IPS DF 4.7 (cell line): ENCODE results near the gene PDE4D.
A peak's percentile ranks its signal among the peaks of the same experiment; 100 is the strongest.

Experiments
- DNase-seq: peaks from one replicate; pipeline ENCODE4 v3.0.0-alpha.2; 2013; ENCODE audit warnings: low spot score; ENCODE audit errors: extremely low read depth

PDE4D gene

GRCh38 chr5:59231221-59231931 lies 662.1 kb downstream of the PDE4D start:
- no peak for DNase-seq

GRCh38 chr5:59222687-59223511 lies 670.6 kb downstream of the PDE4D start:
- DNase-seq, result no peak

GRCh38 chr5:59221769-59222168 lies 671.8 kb downstream of the PDE4D start:
- DNase-seq, result no peak

- DNase-seq, result no peak
These were observed 675.0 kb downstream of the PDE4D start for GRCh38 chr5:59218424-59219045.

GRCh38 chr5:59216841-59217240 lies 676.7 kb downstream of the PDE4D start:
- no peak for DNase-seq

- DNase-seq, result no peak
These were observed 680.9 kb downstream of the PDE4D start for GRCh38 chr5:59212596-59212995.

GRCh38 chr5:59209758-59210359 lies 683.7 kb downstream of the PDE4D start:
- no peak for DNase-seq

GRCh38 chr5:59208474-59208873 lies 685.1 kb downstream of the PDE4D start:
- DNase-seq, result no peak

- no peak for DNase-seq
These were observed 686.1 kb downstream of the PDE4D start for GRCh38 chr5:59207401-59207800.

- DNase-seq, result no peak
These were observed 687.4 kb downstream of the PDE4D start for GRCh38 chr5:59206132-59206581.

GRCh38 chr5:59204114-59204897 lies 689.2 kb downstream of the PDE4D start:
- DNase-seq, result no peak

GRCh38 chr5:59199868-59200267 lies 693.7 kb downstream of the PDE4D start:
- no peak for DNase-seq

GRCh38 chr5:59198832-59199231 lies 694.7 kb downstream of the PDE4D start:
- DNase-seq, result no peak

- DNase-seq, result no peak
These were observed 695.2 kb downstream of the PDE4D start for GRCh38 chr5:59198365-59198764.

- DNase-seq, result no peak
These were observed 695.6 kb downstream of the PDE4D start for GRCh38 chr5:59197911-59198310.

GRCh38 chr5:59193616-59194319 lies 699.8 kb downstream of the PDE4D start:
- DNase-seq, result no peak

- no peak for DNase-seq
These were observed 702.8 kb downstream of the PDE4D start for GRCh38 chr5:59190746-59191145.

GRCh38 chr5:59189472-59190244 lies 703.9 kb downstream of the PDE4D start:
- no peak for DNase-seq

- DNase-seq, result peak; percentile 36
These were observed 704.9 kb downstream of the PDE4D start for GRCh38 chr5:59188419-59189225.
